GM21737 (cell line): ENCODE measurements around the gene CD200.

Experiments
- ATAC-seq: cut with Tn5 transposase; IDR thresholded peaks from one replicate; pipeline ENCODE4 v1.9.1; 2021; ENCODE audit warnings: mild to moderate bottlenecking, moderate library complexity; ENCODE audit not compliant: unreplicated experiment

The CD200 gene

GRCh38 chr3:112333002-112333380 is at the start of gene CD200:
CD200 (plus strand) TSS chr3:112333156; CDS start chr3:112333213, 57 bp downstream.
- ATAC-seq = peak; percentile 53

GRCh38 chr3:112289011-112289410 is 43.9 kb upstream of the CD200 start:
- ATAC-seq = no peak

GRCh38 chr3:112293368-112294321 is 39.3 kb upstream of the CD200 start, which contains the start of gene SLC9C1:
SLC9C1 (minus strand) TSS chr3:112294216; CDS start chr3:112286791, 7,425 bp downstream.
- peak; percentile 64 for ATAC-seq

- ATAC-seq = no peak
Observed at GRCh38 chr3:112297714-112298113, 35.2 kb upstream of the CD200 start.

GRCh38 chr3:112298781-112299180 is 34.2 kb upstream of the CD200 start:
- ATAC-seq = no peak

- ATAC-seq = no peak
Observed at GRCh38 chr3:112302150-112302830, 30.7 kb upstream of the CD200 start.

- no peak for ATAC-seq
Observed at GRCh38 chr3:112302881-112303763, 29.8 kb upstream of the CD200 start.

GRCh38 chr3:112303764-112304325 is 29.1 kb upstream of the CD200 start:
- ATAC-seq = no peak

- ATAC-seq = no peak
Observed at GRCh38 chr3:112304611-112305010, 28.3 kb upstream of the CD200 start.

- no peak for ATAC-seq
Observed at GRCh38 chr3:112306825-112307224, 26.1 kb upstream of the CD200 start.

GRCh38 chr3:112307557-112307956 is 25.4 kb upstream of the CD200 start:
- no peak for ATAC-seq

- no peak for ATAC-seq
Observed at GRCh38 chr3:112308151-112308911, 24.6 kb upstream of the CD200 start.

GRCh38 chr3:112314649-112315048 is 18.3 kb upstream of the CD200 start:
- ATAC-seq = no peak

- no peak for ATAC-seq
Observed at GRCh38 chr3:112315791-112316190, 17.2 kb upstream of the CD200 start.

- ATAC-seq = no peak
Observed at GRCh38 chr3:112319516-112320276, 13.3 kb upstream of the CD200 start.

GRCh38 chr3:112320691-112321090 is 12.3 kb upstream of the CD200 start:
- no peak for ATAC-seq

- ATAC-seq = no peak
Observed at GRCh38 chr3:112321867-112322652, 10.9 kb upstream of the CD200 start.

GRCh38 chr3:112327371-112327951 is 5.5 kb upstream of the CD200 start:
- ATAC-seq = peak; percentile 91
